WTC11 (cell line): ENCODE measurements around the gene PC.

Source experiments
- CREB1 ChIP-seq: sonication (generic); formaldehyde crosslinking; IDR thresholded peaks from 2 replicates; pipeline ENCODE4 v1.8.0; 2023; ENCODE audit warnings: mild to moderate bottlenecking, missing genetic modification reagents
- CREM ChIP-seq: sonication (generic); formaldehyde crosslinking; IDR thresholded peaks from 2 replicates; pipeline ENCODE4 v1.8.1; 2022; ENCODE audit warnings: mild to moderate bottlenecking, missing genetic modification reagents, moderate library complexity
- CTCF ChIP-seq: fragments of 200-600 bp; IDR thresholded peaks from 2 replicates; pipeline ENCODE4 v1.8.0; 2022; ENCODE audit warnings: antibody characterized with exemption
- E2F4 ChIP-seq: sonication (generic); formaldehyde crosslinking; IDR thresholded peaks from 2 replicates; pipeline ENCODE4 v1.8.1; 2022; ENCODE audit warnings: low read depth, mild to moderate bottlenecking, moderate library complexity, missing genetic modification reagents, borderline replicate concordance
- ETV6 ChIP-seq: sonication (generic); formaldehyde crosslinking; IDR thresholded peaks from 2 replicates; pipeline ENCODE4 v1.8.1; 2022; ENCODE audit warnings: mild to moderate bottlenecking, missing genetic modification reagents
- FOXJ3 ChIP-seq: sonication (generic); formaldehyde crosslinking; IDR thresholded peaks from 2 replicates; pipeline ENCODE4 v1.9.0; 2021; ENCODE audit warnings: missing genetic modification reagents, mild to moderate bottlenecking, borderline replicate concordance
- GABPB1 ChIP-seq: sonication (generic); formaldehyde crosslinking; IDR thresholded peaks from 2 replicates; pipeline ENCODE4 v1.8.1; 2023; ENCODE audit warnings: mild to moderate bottlenecking, missing genetic modification reagents
- MAX ChIP-seq: sonication (generic); formaldehyde crosslinking; IDR thresholded peaks from 2 replicates; pipeline ENCODE4 v1.8.0; 2022; ENCODE audit warnings: mild to moderate bottlenecking, missing genetic modification reagents
- NFYB ChIP-seq: sonication (generic); formaldehyde crosslinking; conservative IDR thresholded peaks from 2 replicates; pipeline ENCODE4 v1.8.0; 2022; ENCODE audit warnings: low read depth, missing genetic modification reagents
- SP1 ChIP-seq: sonication (generic); formaldehyde crosslinking; conservative IDR thresholded peaks from 2 replicates; pipeline ENCODE4 v1.8.1; 2022; ENCODE audit warnings: missing genetic modification reagents
- TEAD4 ChIP-seq: sonication (generic); formaldehyde crosslinking; IDR thresholded peaks from 2 replicates; pipeline ENCODE4 v1.8.0; 2022; ENCODE audit warnings: mild to moderate bottlenecking, missing genetic modification reagents
- TF ChIP-seq, protein P1 (sequence below): sonication (generic); formaldehyde crosslinking; IDR thresholded peaks from 2 replicates; pipeline ENCODE4 v1.8.0; 2022; ENCODE audit warnings: missing genetic modification reagents
- TF ChIP-seq, protein P2 (sequence below): sonication (generic); formaldehyde crosslinking; IDR thresholded peaks from 2 replicates; pipeline ENCODE4 v1.8.1; 2023; ENCODE audit warnings: mild to moderate bottlenecking, missing genetic modification reagents, moderate library complexity

DNA sequence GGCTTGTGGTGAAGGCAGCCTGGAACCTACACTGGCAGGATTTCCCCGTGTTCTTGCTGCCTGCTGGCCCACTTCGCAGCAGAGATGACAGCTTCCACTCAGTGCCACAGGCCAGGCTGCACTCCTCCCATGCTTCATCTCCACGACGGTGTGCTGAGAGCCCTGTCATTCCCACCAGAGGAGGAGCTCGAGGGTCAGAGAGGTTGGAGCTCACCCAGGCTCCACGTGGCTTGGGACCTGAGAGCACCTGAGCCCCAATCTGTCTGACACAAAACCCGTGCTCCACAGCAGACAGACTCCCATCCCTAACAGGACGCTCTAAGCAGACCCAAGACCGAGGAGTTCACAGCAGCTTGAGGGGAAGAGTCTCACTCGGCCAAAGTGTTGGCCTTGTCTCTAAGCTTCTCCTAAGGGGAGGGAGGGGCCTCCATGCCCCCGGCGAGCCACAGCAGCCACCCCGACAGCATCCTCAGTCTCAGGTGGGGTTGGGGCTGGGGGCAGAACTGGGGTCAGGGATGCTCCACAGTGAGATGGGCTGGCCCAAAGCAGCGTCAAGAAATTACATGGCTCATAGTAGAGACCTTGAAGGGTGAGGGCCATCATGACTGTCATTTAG lies 90.7 kb downstream of the PC start:
- no peak for TF ChIP-seq E2F4 (CRISPR knock-in tag)
- no peak for TF ChIP-seq CTCF
- TF ChIP-seq, protein P1, sequence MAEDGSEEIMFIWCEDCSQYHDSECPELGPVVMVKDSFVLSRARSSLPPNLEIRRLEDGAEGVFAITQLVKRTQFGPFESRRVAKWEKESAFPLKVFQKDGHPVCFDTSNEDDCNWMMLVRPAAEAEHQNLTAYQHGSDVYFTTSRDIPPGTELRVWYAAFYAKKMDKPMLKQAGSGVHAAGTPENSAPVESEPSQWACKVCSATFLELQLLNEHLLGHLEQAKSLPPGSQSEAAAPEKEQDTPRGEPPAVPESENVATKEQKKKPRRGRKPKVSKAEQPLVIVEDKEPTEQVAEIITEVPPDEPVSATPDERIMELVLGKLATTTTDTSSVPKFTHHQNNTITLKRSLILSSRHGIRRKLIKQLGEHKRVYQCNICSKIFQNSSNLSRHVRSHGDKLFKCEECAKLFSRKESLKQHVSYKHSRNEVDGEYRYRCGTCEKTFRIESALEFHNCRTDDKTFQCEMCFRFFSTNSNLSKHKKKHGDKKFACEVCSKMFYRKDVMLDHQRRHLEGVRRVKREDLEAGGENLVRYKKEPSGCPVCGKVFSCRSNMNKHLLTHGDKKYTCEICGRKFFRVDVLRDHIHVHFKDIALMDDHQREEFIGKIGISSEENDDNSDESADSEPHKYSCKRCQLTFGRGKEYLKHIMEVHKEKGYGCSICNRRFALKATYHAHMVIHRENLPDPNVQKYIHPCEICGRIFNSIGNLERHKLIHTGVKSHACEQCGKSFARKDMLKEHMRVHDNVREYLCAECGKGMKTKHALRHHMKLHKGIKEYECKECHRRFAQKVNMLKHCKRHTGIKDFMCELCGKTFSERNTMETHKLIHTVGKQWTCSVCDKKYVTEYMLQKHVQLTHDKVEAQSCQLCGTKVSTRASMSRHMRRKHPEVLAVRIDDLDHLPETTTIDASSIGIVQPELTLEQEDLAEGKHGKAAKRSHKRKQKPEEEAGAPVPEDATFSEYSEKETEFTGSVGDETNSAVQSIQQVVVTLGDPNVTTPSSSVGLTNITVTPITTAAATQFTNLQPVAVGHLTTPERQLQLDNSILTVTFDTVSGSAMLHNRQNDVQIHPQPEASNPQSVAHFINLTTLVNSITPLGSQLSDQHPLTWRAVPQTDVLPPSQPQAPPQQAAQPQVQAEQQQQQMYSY (CRISPR knock-in tag), result no peak
- no peak for TF ChIP-seq FOXJ3 (CRISPR knock-in tag)
- no peak for TF ChIP-seq MAX (CRISPR knock-in tag)
- no peak for TF ChIP-seq CREM (CRISPR knock-in tag)
- TF ChIP-seq ETV6, result no peak
- no peak for TF ChIP-seq CREB1 (CRISPR knock-in tag)
- TF ChIP-seq SP1, result no peak
- TF ChIP-seq, protein P2, sequence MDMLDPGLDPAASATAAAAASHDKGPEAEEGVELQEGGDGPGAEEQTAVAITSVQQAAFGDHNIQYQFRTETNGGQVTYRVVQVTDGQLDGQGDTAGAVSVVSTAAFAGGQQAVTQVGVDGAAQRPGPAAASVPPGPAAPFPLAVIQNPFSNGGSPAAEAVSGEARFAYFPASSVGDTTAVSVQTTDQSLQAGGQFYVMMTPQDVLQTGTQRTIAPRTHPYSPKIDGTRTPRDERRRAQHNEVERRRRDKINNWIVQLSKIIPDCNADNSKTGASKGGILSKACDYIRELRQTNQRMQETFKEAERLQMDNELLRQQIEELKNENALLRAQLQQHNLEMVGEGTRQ (CRISPR knock-in tag), result no peak
- TF ChIP-seq TEAD4 (CRISPR knock-in tag), result no peak
- no peak for TF ChIP-seq NFYB
- TF ChIP-seq GABPB1 (CRISPR knock-in tag), result no peak
